ENCODE data around the gene HS6ST1. TPM values are rescaled to one million over a fixed set of nuclear protein-coding genes. Genes with fewer than 3 reads are reported as not detected.

HS6ST1 gene
- total RNA-seq, 4 donors from 2014 or later = 44.6 to 63.3 (median 53.5) TPM

- no peak for TF ChIP-seq CTCF (IDR thresholded peaks at IDR 0.05 in 4 of 5, conservative IDR thresholded peaks at IDR 0.05 in 1 of 5)
- no peak for TF ChIP-seq POLR2A (IDR thresholded peaks at IDR 0.05)
- DNase-seq (no peak), ATAC-seq (no peak)
- no peak overlapping the region for H3K4me3 ChIP-seq
- H3K4me1 ChIP-seq = peaks cover 18 to 22% of the 10 kb centered on the region in 2 donors
- in situ Hi-C loops (cut with MboI; ENCODE audit: low sequenced_read_pairs in 4 of 4) (no loop called here), intact Hi-C loops (cut with DNase I; ENCODE audit: low total_unique reads) (no loop called here)
- H3K36me3 ChIP-seq = peaks cover 0 to 3% of the 10 kb centered on the region in 2 donors
- no peak overlapping the region for H3K27ac ChIP-seq
- H3K27me3 ChIP-seq = no peaks in the 10 kb centered on the region
- no peaks in the 10 kb centered on the region for H3K9me3 ChIP-seq
Observed at GRCh38 chr2:128290356-128290755, 28.3 kb downstream of the HS6ST1 start.

- TF ChIP-seq POLR2A (IDR thresholded peaks at IDR 0.05) (no peak), CTCF (IDR thresholded peaks at IDR 0.05 in 4 of 5, conservative IDR thresholded peaks at IDR 0.05 in 1 of 5) (no peak)
- DNase-seq (no peak), ATAC-seq (no peak)
- Histone ChIP-seq H3K4me3 (no peak overlapping the region), H3K36me3 (peaks cover 0 to 3% of the 10 kb centered on the region in 2 donors), H3K4me1 (peaks cover 16 to 18% of the 10 kb centered on the region in 2 donors), H3K27me3 (no peaks in the 10 kb centered on the region), H3K9me3 (no peaks in the 10 kb centered on the region), H3K27ac (no peak overlapping the region)
- in situ Hi-C loops (cut with MboI; ENCODE audit: low sequenced_read_pairs in 4 of 4) (no loop called here), intact Hi-C loops (cut with DNase I; ENCODE audit: low total_unique reads) (no loop called here)
Observed at GRCh38 chr2:128289439-128289838, 29.2 kb downstream of the HS6ST1 start.

- intact Hi-C loops (cut with DNase I; ENCODE audit: low total_unique reads) = no loop called here
- in situ Hi-C loops (cut with MboI; ENCODE audit: low sequenced_read_pairs in 4 of 4) = no loop called here
- ATAC-seq = no peak
- Histone ChIP-seq H3K4me1 (peaks cover 12 to 18% of the 10 kb centered on the region in 2 donors), H3K27ac (no peak overlapping the region), H3K27me3 (no peaks in the 10 kb centered on the region), H3K36me3 (peaks cover 0 to 3% of the 10 kb centered on the region in 2 donors), H3K4me3 (no peak overlapping the region), H3K9me3 (no peaks in the 10 kb centered on the region)
- TF ChIP-seq CTCF (IDR thresholded peaks at IDR 0.05 in 4 of 5, conservative IDR thresholded peaks at IDR 0.05 in 1 of 5) (no peak), POLR2A (IDR thresholded peaks at IDR 0.05) (no peak)
- no peak for DNase-seq
Observed at GRCh38 chr2:128288781-128289180, 29.9 kb downstream of the HS6ST1 start.

- no peaks in the 10 kb centered on the region for H3K27me3 ChIP-seq
- no peak for DNase-seq
- intact Hi-C loops (cut with DNase I; ENCODE audit: low total_unique reads) = no loop called here
Observed at GRCh38 chr2:128287780-128288735, 30.6 kb downstream of the HS6ST1 start.

More at GRCh38 chr2:128287780-128288735, 30.6 kb downstream of the HS6ST1 start:
- no peak for ATAC-seq
- peaks cover 0 to 3% of the 10 kb centered on the region in 2 donors for H3K36me3 ChIP-seq
- H3K27ac ChIP-seq = no peak overlapping the region
- H3K4me1 ChIP-seq = peaks cover 12 to 15% of the 10 kb centered on the region in 2 donors
- TF ChIP-seq CTCF (IDR thresholded peaks at IDR 0.05 in 4 of 5, conservative IDR thresholded peaks at IDR 0.05 in 1 of 5) (no peak), POLR2A (IDR thresholded peaks at IDR 0.05) (no peak)
- in situ Hi-C loops (cut with MboI; ENCODE audit: low sequenced_read_pairs in 4 of 4) = no loop called here
- no peaks in the 10 kb centered on the region for H3K9me3 ChIP-seq
- no peak overlapping the region for H3K4me3 ChIP-seq
